Activated naive CD8-positive, alpha-beta T cell treated with anti-CD3 and anti-CD28 coated beads for 36 hours (primary cell): ENCODE results near the gene MAP4K1. TPM values are rescaled to one million over a fixed set of nuclear protein-coding genes. Genes with fewer than 3 reads are reported as not detected.

Experiments used
- DNase-seq: peaks from one replicate; pipeline ENCODE4 v3.0.0; 2021
- H3K27ac Mint-ChIP-seq: one replicate; pipeline ENCODE4 v1.8.0; 2022; ENCODE audit warnings: mild to moderate bottlenecking, moderate library complexity, mixed read lengths
- H3K27me3 Mint-ChIP-seq: one replicate; pipeline ENCODE4 v1.8.0; 2022; ENCODE audit warnings: mild to moderate bottlenecking, mixed read lengths
- H3K36me3 Mint-ChIP-seq: one replicate; pipeline ENCODE4 v1.8.0; 2021; ENCODE audit warnings: mild to moderate bottlenecking, mixed read lengths
- H3K4me1 Mint-ChIP-seq: one replicate; pipeline ENCODE4 v1.8.0; 2021; ENCODE audit warnings: mixed read lengths
- H3K4me3 Mint-ChIP-seq: one replicate; pipeline ENCODE4 v1.8.0; 2022; ENCODE audit warnings: mild to moderate bottlenecking, moderate library complexity, mixed read lengths
- H3K9me3 Mint-ChIP-seq: one replicate; pipeline ENCODE4 v1.8.0; 2022; ENCODE audit warnings: mixed read lengths
- total RNA-seq, 2 experiments: library from RNA; stranded (reverse); gene quantifications; one replicate each; pipeline ENCODE4 v1.2.3, GENCODE V29; 2021

Gene MAP4K1
- total RNA-seq, 2 experiments from 2014 or later: 169 TPM

GRCh38 chr19:38539751-38540150, 78.0 kb downstream of the MAP4K1 start:
- Mint-ChIP-seq H3K4me1 (peaks cover 36% of the 10 kb centered on the region), H3K9me3 (peaks cover 18% of the 10 kb centered on the region), H3K4me3 (no peak overlapping the region), H3K36me3 (peaks cover 10% of the 10 kb centered on the region), H3K27ac (peak overlapping the region; percentile 86), H3K27me3 (peaks cover 11% of the 10 kb centered on the region)
- DNase-seq: no peak

GRCh38 chr19:38538793-38539528, 78.8 kb downstream of the MAP4K1 start:
- Mint-ChIP-seq H3K36me3 (peaks cover 13% of the 10 kb centered on the region), H3K27ac (peak overlapping the region; percentile 86), H3K4me3 (peak overlapping the region; percentile 18), H3K4me1 (peaks cover 29% of the 10 kb centered on the region), H3K9me3 (peaks cover 21% of the 10 kb centered on the region), H3K27me3 (peaks cover 18% of the 10 kb centered on the region)
- DNase-seq: peak; percentile 23

DNA sequence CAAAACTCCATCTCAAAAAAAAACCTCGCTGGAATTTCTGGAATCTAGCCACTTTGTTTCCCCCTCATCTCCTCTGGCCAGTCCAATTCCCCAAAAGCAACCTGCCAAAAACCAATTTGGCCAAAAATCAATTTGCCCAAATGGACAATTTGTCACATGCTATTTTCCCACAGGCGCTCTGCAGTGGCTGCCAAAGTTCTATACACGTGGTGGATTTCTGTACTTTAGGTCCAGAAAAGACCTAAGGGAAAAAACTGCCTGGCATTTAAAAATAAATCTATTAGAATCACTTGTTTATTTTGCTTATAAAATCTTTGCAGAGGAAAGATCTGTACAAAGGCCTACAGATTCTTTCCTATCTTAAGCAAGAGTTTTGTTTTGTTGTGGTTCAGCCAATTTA, 79.4 kb downstream of the MAP4K1 start:
- H3K36me3 Mint-ChIP-seq: peaks cover 13% of the 10 kb centered on the region
- peaks cover 22% of the 10 kb centered on the region for H3K27me3 Mint-ChIP-seq
- H3K27ac Mint-ChIP-seq: peak overlapping the region; percentile 86
- peak overlapping the region; percentile 7 for H3K4me3 Mint-ChIP-seq
- peaks cover 21% of the 10 kb centered on the region for H3K9me3 Mint-ChIP-seq
- no peak for DNase-seq
- H3K4me1 Mint-ChIP-seq: peaks cover 29% of the 10 kb centered on the region

Other genes with a start within 250 kb of the MAP4K1 start
- gene PSMD8, start 243.4 kb downstream of the MAP4K1 start, total RNA-seq: 100 to 1,000 TPM; 193 to 199 TPM
- under 1 TPM in 1 of 2 experiments, not detected in 1; 0.14 TPM for gene GGN, start 229.9 kb downstream of the MAP4K1 start, total RNA-seq
- gene SPRED3, start 229.3 kb downstream of the MAP4K1 start, total RNA-seq: under 1 TPM; 0.45 to 0.74 TPM
- gene FAM98C, start 214.9 kb downstream of the MAP4K1 start, total RNA-seq: 1 to 10 TPM; 8.1 to 9.3 TPM
- under 1 TPM; 0.22 to 0.23 TPM for gene RASGRP4, start 191.7 kb downstream of the MAP4K1 start, total RNA-seq
- under 1 TPM; 0.19 to 0.28 TPM for gene RYR1, start 184.3 kb downstream of the MAP4K1 start, total RNA-seq
- 100 to 1,000 TPM; 312 to 321 TPM for gene EIF3K, start 1.2 kb upstream of the MAP4K1 start, total RNA-seq
- 100 to 1,000 TPM; 160 to 171 TPM for gene ACTN4, start 29.7 kb upstream of the MAP4K1 start, total RNA-seq
- 1 to 10 TPM; 3.8 to 3.9 TPM for gene CAPN12, start 126.5 kb upstream of the MAP4K1 start, total RNA-seq
- gene LGALS7, start 155.6 kb upstream of the MAP4K1 start, total RNA-seq: not detected
- not detected for gene LGALS7B, start 171.2 kb upstream of the MAP4K1 start, total RNA-seq
- gene LGALS4, start 195.0 kb upstream of the MAP4K1 start, total RNA-seq: under 1 TPM; 0.33 to 0.56 TPM
- gene ECH1, start 213.8 kb upstream of the MAP4K1 start, total RNA-seq: 100 to 1,000 TPM; 103 to 107 TPM
- 100 to 1,000 TPM; 723 to 728 TPM for gene HNRNPL, start 232.0 kb upstream of the MAP4K1 start, total RNA-seq